HG03196 (cell line): ENCODE results near the gene SNX32.

ENCODE experiments used
- ATAC-seq: cut with Tn5 transposase; IDR thresholded peaks from one replicate; pipeline ENCODE4 v1.9.1; 2021; ENCODE audit not compliant: unreplicated experiment

The SNX32 gene

GRCh38 chr11:65865550-65866172, 31.9 kb downstream of the SNX32 start:
- no peak for ATAC-seq

GRCh38 chr11:65866509-65867283, 32.9 kb downstream of the SNX32 start:
- no peak for ATAC-seq

- ATAC-seq: no peak
Observed at GRCh38 chr11:65867284-65868071, 33.7 kb downstream of the SNX32 start.

- no peak for ATAC-seq
Observed at GRCh38 chr11:65868076-65868667, 34.4 kb downstream of the SNX32 start.

GRCh38 chr11:65868907-65869306, 35.1 kb downstream of the SNX32 start:
- no peak for ATAC-seq

- no peak for ATAC-seq
Observed at GRCh38 chr11:65869643-65870306, 36.0 kb downstream of the SNX32 start.

GRCh38 chr11:65870307-65870658, 36.5 kb downstream of the SNX32 start:
- no peak for ATAC-seq

GRCh38 chr11:65870706-65871681, 37.2 kb downstream of the SNX32 start:
- ATAC-seq: no peak

GRCh38 chr11:65871811-65872548, 38.2 kb downstream of the SNX32 start:
- no peak for ATAC-seq

- no peak for ATAC-seq
Observed at GRCh38 chr11:65872586-65873317, 39.0 kb downstream of the SNX32 start, which contains the start of gene EFEMP2. Gene EFEMP2 (minus strand): TSS chr11:65872800. CDS start chr11:65872354, 446 bp downstream.

- peak; percentile 66 for ATAC-seq
Observed at GRCh38 chr11:65873318-65874156, 39.8 kb downstream of the SNX32 start.

GRCh38 chr11:65879617-65880016, 45.9 kb downstream of the SNX32 start, which contains the start of gene CTSW:
Gene CTSW (plus strand): TSS chr11:65879837. CDS start chr11:65879855, 18 bp downstream.
- no peak for ATAC-seq

GRCh38 chr11:65880027-65880426, 46.3 kb downstream of the SNX32 start:
- ATAC-seq: no peak

GRCh38 chr11:65880844-65881421, 47.2 kb downstream of the SNX32 start:
- no peak for ATAC-seq

- no peak for ATAC-seq
Observed at GRCh38 chr11:65882120-65883057, 48.6 kb downstream of the SNX32 start.
